Epithelial cell of proximal tubule (primary cell): ENCODE measurements around the gene WEE2. TPM values are rescaled to one million over a fixed set of nuclear protein-coding genes. Genes with fewer than 3 reads are reported as not detected.

Source experiments
- DNase-seq: peaks from one replicate; pipeline ENCODE4 v3.0.0-alpha.2; 2011; ENCODE audit warnings: low read depth
- H3K4me3 ChIP-seq: 2 replicates; pipeline ENCODE4 v1.5.1; 2011; ENCODE audit warnings: low read depth, mild to moderate bottlenecking, low read length
- total RNA-seq: library from RNA; depleted of rRNA; stranded (reverse); fragments of >200 nt; gene quantifications from 2 replicates; pipeline ENCODE4 v1.2.3, GENCODE V29; 2015
- TF ChIP-seq, protein P1 (sequence below): conservative IDR thresholded peaks from 2 replicates; pipeline ENCODE4 v1.5.1; 2012; ENCODE audit warnings: low read depth, mild to moderate bottlenecking, low read length

The WEE2 gene
- total RNA-seq, 1 donor from 2014 or later = not detected

DNA sequence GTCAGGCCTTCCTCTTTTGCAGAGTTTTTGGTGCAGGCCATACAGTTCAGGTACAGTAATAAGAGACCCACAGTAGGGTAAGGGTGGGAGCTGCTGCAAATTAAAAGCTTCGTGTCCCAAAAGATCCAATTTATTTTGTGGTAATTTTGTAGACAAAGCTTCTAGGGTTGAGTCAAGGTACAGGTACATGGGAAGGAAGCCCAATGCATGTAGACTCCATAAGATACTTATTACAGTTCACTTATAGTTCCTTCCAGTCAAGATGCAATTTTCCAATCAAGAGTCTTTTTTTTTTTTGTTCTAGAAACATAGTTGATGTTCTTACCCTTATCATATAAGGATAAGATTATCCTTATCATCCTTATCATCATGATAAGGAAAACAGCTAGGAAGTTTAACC lies 68.2 kb downstream of the WEE2 start, which contains the start of gene TAS2R4:
Gene TAS2R4, plus strand, starts transcription at position 301 of the 400 bp plus-strand sequence. CDS start 1,815 bp downstream, outside the sequence.
- H3K4me3 ChIP-seq = no peak within 1 kb of the TSS
- TF ChIP-seq, protein P1, sequence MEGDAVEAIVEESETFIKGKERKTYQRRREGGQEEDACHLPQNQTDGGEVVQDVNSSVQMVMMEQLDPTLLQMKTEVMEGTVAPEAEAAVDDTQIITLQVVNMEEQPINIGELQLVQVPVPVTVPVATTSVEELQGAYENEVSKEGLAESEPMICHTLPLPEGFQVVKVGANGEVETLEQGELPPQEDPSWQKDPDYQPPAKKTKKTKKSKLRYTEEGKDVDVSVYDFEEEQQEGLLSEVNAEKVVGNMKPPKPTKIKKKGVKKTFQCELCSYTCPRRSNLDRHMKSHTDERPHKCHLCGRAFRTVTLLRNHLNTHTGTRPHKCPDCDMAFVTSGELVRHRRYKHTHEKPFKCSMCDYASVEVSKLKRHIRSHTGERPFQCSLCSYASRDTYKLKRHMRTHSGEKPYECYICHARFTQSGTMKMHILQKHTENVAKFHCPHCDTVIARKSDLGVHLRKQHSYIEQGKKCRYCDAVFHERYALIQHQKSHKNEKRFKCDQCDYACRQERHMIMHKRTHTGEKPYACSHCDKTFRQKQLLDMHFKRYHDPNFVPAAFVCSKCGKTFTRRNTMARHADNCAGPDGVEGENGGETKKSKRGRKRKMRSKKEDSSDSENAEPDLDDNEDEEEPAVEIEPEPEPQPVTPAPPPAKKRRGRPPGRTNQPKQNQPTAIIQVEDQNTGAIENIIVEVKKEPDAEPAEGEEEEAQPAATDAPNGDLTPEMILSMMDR = no peak
- no peak for DNase-seq

Other genes with a start within 250 kb of the WEE2 start
- 28.4 and 31.0 TPM in 2 replicates for gene AGK, start 156.9 kb upstream of the WEE2 start, total RNA-seq
- gene DENND11, start 6.2 kb upstream of the WEE2 start, total RNA-seq = 9.7 and 12.2 TPM in 2 replicates
- 246 and 313 TPM in 2 replicates for gene SSBP1, start 30.0 kb downstream of the WEE2 start, total RNA-seq
- gene TAS2R3, start 55.7 kb downstream of the WEE2 start, total RNA-seq = 0.35 TPM in 1 of 2 replicates, not detected in the other
- 0.14 and 0.23 TPM in 2 replicates for gene TAS2R4, start 68.3 kb downstream of the WEE2 start, total RNA-seq
- gene TAS2R5, start 81.9 kb downstream of the WEE2 start, total RNA-seq = 0.35 TPM in 1 of 2 replicates, not detected in the other
- gene PRSS37, start 133.1 kb downstream of the WEE2 start, total RNA-seq = not detected in 2 replicates
- not detected in 2 replicates for gene OR9A4, start 208.0 kb downstream of the WEE2 start, total RNA-seq
- gene CLEC5A, start 238.6 kb downstream of the WEE2 start, total RNA-seq = not detected in 2 replicates